Kidney tubule cell (primary cell): ENCODE measurements around the gene GLIPR1.
A peak's percentile ranks its signal among the peaks of the same experiment; 100 is the strongest.

Experiments used
- DNase-seq: peaks from one replicate; pipeline ENCODE4 v3.0.0-alpha.2; 2018; ENCODE audit warnings: low spot score

Gene GLIPR1

GRCh38 chr12:75522124-75522523, 41.6 kb downstream of the GLIPR1 start:
- peak; percentile 54 for DNase-seq

DNA sequence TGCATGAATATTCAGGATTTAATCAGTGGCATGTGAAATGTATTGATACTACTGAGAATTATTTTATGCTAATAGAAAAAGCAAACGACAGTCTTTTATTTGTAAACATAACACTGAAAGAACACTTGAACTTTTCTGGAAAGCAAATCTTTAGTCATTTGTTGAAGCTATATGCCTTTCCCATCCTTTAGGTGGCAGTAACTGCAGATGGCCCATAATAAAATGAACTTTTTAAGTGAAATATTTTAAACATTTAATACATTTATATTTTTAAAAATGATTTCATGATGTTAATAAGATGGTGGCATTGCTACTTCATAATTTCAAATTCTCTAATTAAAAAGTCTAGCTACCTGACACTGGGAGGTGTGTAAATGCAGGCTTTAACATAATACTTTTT, 44.7 kb downstream of the GLIPR1 start:
- no peak for DNase-seq

DNA sequence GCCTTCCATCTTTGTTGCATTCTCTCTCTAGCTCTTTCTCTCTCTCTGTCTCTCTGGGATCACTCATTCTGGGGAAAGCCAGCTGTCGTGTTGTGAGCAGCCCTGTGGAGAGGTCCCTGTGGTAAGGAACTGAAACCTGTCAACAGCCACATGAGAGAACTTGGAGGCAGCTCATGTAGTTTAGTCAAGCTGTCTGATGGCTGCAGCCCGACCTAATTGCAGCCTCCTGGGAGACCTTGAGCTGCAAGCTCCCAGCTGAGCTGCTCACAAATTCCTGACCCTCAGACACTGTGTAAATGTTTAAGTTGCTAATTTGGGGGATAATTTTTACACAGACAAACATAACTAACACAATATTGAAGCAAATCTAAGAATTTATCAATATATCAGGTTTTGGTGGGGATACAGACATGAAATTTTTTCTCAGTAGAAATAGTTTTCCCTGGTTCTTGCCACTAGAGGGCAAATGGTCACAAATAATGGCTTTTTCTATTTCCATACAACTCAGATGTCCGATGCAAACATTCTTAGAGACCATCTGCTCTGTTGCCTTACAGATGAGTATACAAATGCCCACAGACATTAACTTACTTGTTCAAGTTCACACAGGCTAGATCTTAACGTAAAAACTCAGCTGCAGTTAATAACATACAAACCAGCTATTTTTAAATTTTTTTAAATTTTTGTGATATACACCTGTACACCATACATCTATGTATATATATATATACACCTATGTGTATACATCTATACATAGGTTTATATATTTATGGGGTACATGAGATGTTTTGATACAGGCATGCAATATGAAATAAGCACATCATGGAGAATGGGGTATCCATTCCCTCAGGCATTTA, 46.3 kb downstream of the GLIPR1 start:
- peak; percentile 60 for DNase-seq

DNA sequence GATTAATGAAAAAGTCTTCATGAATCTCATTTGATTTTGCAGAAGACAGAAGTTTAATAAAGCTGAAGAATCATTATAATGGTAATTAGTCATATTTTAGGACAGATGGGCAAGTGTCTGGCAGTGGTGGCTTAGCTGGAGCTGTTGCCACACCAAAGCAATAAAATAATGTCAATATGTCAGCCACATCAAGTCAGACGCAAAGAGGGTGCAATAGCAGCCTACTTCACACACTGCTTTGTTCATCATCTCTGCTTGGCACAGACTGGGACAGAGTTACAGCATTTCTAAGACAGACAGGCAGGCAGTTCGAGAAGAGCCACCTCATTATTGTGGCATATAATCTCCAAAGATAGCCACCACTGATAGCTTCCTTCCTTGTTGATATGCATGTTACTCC, 47.7 kb downstream of the GLIPR1 start:
- no peak for DNase-seq

GRCh38 chr12:75528692-75529091, 48.1 kb downstream of the GLIPR1 start:
- DNase-seq: peak; percentile 25

DNA sequence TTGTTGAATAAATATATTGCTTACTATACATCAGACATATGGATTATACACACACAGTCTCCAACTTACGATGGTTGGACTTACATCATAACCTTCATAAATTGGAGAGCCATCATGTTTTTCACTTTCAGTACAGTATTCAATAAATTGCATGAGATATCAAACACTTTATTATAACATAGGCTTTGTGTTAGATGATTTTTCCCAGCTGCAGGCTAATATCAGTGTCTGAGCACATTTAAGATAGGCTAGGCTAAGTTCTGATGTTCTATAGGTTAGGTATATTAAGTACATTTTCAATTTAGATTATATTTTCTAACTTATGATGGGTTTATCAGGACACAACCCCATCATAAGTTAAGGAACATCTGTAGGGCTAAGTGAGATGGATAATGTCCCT, 48.8 kb downstream of the GLIPR1 start:
- no peak for DNase-seq

DNA sequence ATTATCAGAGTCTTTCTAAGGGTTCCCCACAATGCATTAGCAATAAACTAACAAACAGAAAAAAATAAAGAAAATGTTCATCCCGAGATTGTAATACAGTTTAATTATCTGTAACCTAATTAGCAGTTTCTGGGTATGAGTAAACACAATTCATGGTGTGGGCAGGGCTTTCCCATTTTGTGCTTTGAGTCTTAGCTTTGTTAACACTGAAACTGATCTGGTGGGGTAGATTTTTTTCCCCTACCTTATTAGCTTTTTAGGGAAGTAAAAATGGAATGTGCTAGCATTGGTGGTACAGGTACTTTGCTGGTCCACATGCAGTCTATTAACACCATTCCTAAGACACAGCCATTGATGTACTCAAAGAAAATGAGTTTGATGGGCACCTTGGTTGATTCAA, 49.3 kb downstream of the GLIPR1 start:
- no peak for DNase-seq

- DNase-seq: peak; percentile 9
Measured at GRCh38 chr12:75533239-75533638, 52.7 kb downstream of the GLIPR1 start.

GRCh38 chr12:75539889-75540288, 59.3 kb downstream of the GLIPR1 start:
- DNase-seq: no peak

- DNase-seq: no peak
Measured at GRCh38 chr12:75542942-75543341, 62.4 kb downstream of the GLIPR1 start.

- DNase-seq: no peak
Measured at GRCh38 chr12:75543529-75543928, 63.0 kb downstream of the GLIPR1 start.

DNA sequence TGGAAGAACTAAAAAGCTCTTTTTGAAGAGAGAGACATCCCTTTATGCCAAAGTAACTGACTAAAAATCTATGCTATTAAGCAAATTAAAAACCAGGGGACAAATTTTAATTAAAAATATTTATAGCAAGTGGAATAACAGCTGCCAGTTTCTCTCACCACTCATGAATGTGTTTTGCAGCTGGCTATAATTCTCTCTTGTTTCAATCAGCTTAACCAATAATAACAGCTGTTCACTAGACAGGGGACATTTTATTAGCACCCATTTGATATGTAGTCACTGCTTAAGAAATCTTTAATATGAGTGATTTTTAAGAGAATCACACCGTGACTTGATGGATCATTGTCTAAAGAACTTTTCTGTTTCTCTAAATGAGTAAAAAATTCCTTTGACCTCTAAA, 65.1 kb downstream of the GLIPR1 start:
- no peak for DNase-seq

GRCh38 chr12:75548879-75549278, 68.3 kb downstream of the GLIPR1 start:
- no peak for DNase-seq

- DNase-seq: no peak
Measured at GRCh38 chr12:75549989-75550388, 69.4 kb downstream of the GLIPR1 start.

- no peak for DNase-seq
Measured at GRCh38 chr12:75550401-75551240, 70.1 kb downstream of the GLIPR1 start.

DNA sequence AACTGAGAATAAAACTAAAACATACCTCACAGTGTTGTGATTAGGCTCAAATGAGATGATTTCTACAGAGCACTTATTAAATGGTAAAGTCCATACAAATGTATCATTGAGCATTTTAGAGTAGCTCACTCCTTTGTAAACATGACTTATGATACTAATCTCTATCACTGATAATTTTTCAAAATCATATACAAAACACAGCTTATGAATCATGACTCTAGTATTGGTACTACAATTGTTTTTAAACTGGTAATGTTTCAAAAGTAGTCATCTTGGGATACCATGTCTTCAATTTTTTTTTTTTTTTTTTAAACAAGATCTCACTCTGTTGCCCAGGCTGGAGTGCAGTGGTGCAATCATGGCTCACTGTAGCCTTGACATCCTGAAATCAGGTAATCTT, 70.9 kb downstream of the GLIPR1 start:
- no peak for DNase-seq

GRCh38 chr12:75553398-75553797, 72.8 kb downstream of the GLIPR1 start:
- peak; percentile 83 for DNase-seq
